COLO668 (cell line): ENCODE data around the gene TMEM108.

Experiments used
- DNase-seq: peaks from one replicate; lab custom pipeline; 2025; ENCODE audit not compliant: unreplicated experiment; lab: John Stamatoyannopoulos, UW

Gene TMEM108

DNA sequence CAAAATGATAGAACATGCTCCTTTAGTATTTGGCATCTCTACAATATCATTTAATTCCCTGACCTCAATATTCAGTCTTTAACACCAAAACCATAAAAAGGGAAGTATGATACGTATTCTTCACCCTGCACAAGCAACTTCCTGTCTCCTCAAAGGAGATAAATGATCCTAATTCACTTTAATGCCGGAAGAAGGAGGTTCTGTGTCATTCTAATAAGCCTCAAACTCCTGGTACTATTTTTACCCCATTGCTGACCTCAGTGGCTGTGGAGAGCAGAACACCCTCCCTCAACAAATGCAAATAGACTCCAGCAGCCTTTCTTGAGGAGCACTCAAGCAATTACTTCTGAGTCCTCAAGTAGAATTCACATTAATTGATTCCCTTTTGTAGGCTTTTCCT is 173.3 kb downstream of the TMEM108 start:
- no peak for DNase-seq

DNA sequence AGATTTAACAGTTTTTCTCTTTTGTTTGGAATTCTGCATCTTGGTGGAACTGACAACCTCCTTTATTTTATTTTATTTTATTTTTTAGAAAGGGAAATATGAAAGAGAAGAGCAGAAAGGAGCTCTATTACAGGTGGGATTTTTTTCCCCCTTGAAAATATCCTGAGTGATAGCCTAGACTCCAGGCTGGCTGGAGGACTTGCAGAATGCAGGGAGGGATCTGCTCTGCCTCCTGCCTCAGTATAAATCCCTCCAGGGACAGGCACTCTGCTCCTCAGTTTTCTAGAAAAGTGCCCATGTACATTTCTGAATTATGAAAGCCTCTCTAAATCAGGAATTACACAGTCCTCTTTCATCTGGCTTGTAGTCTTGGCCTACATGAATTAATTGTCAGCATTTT is 173.7 kb downstream of the TMEM108 start:
- DNase-seq = no peak

DNA sequence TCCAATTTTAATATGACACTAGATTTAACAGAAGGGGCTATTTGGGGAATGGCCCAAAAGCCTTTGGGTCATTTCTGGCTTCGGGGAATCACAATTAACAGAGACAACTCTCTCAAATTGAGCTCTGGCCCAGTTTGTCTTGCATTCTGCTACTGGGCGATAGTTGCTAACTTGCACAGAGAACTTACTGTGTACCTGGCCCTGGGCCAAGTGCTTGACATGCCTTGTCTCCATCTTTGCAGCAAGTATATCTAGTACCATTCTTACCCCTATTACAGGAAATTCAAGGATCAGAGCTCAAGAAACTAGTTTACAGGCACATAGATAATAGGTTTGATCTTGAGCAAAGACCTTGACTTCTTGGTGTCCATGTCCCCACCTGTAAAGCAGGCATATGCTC is 175.7 kb downstream of the TMEM108 start:
- DNase-seq = no peak

DNA sequence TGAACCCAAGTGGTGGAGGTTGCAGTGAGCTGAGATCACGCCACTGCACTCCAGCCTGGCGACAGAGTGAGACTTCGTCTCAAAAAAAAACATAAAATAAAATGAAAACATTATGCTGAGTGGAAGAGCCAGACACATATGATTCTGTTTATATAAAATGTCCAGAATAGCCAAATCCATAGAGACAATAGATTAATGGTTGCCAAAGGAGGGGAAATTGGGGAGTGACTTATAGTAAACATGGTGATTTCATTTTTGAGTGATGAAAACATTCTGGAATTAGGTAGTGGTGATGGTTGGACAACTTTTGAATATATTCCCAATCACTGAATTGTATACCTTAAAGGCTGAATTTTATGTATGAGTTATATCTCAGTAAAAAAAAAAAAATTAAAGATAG is 189.6 kb downstream of the TMEM108 start:
- no peak for DNase-seq

DNA sequence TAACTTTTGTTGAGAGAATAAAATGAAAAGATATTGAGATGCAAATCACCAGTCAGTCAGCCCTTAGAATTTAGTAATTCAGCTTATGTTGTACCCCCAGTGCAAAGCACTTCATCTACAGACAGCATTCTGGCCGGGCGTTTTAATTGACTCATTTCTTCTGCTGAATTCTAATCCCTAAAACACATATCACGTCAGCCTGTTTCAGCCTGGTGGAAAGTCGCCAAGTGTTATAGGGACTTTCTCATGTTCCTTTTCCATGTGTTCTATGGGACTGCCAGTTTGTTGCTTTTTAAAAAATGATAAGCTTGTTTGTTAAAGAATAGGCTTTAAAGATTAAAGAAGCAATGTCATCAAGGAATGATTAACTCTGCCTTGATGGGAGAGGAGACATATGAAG is 192.0 kb downstream of the TMEM108 start:
- DNase-seq = no peak

DNA sequence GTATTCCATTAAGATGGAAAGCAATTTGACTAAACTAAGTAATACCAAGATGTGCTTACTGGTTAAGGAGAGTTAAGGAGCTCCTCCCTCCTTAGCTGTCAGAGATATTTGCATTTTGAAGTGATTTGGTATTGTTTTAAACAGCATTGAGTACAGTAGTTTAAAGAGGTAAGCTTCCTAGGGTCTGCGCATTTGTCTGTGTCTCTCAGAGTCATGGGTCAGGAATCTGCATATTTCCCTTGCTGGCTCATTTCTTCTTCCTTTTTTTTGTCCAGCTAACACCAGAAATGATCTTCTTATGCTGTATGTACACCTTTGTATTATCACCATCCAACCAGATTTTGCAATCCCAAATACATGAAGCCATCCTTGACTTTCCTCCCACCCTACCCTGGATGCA is 198.7 kb downstream of the TMEM108 start:
- DNase-seq = no peak

DNA sequence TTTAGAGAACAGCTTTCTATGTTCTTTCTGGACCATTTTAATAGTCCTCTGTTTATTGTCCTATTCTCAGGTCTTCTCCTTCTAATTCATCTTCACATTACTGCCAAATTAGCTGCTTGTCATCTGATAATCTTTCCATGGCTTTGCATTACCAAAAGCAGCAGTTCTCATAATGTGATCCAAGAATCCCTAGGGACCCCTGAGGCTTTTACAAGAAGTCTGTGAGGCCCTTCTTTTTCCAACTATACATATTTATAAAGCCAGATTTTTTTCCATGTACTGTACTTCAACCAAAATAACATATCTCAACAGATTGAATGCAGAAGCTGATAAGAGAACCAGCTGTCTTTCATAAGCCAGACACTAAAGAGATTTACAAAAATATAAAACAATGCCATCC is 199.2 kb downstream of the TMEM108 start:
- no peak for DNase-seq

DNA sequence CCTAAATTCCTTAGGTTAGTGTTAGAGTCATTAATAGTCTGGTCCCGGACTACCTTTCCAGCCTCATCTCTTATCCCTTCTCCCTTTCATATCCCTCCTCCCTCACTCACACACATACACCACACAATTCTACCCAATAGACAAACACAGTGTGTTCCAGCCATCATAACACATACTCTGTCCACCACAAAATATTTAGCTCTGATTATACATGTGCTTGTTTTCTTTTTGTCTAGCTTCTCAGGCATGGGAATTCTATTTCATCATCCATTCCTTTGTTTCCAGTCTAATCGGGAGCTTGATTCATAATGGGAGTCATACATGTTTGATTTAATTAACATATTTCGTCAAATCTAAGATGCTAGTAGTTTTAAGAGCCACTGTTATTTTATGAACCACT is 199.8 kb downstream of the TMEM108 start:
- no peak for DNase-seq

DNA sequence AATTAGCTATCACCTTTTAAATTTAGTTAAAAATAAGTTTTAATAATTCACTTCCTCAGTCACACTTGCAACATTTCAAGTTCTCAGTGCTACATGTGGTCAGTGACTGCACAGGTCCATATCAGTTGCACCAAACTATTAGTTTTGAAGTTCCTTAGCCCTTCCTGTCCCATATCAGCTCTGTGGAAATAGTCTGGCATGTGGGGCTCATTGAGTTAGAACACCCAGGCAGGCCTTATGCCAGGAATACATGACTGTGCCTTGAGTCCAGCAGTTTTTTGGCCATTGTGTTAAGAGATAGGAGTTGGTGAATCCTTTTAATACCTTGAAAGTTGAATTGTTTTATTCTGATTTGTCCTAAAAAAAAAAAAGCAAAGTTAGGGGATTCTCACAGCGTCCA is 207.9 kb downstream of the TMEM108 start:
- DNase-seq = no peak

DNA sequence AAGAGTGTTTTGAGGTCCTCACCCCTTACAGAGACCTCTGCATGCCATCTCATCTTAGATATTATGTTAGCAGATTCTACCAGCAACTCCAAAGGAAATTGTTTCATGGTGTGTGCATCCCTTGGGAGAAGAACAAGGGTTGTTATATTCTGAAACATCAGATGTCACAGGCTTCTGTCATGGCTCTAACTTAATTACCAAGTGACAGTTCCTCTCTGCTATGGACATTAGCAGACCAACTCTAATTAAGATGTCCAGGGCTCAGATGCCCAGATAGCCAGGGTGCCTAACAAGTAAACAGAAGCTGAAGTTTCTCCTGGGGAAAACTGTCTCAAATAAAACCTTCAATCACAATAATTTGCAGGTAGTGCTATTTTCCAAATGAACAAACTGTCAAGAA is 208.6 kb downstream of the TMEM108 start:
- DNase-seq = no peak

DNA sequence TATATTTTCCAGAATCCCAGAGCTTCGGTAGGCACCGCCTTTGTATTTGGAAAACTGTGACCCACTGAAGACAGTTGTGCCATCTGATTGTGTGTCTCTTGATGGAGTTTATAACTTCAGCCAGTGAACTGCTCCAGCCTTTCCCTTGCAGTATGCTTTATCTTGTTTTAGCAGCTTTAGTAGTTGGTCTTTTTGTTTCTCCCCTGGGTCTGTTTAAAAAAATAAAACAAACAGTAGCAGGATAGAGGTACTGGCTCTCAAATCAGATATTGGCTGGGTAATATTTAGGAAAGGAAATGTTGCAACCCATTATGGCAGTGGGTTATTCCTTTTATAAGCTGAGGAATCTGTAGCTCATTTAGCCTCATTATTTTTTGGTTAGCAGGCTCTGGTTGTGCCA is 210.2 kb downstream of the TMEM108 start:
- DNase-seq = no peak

DNA sequence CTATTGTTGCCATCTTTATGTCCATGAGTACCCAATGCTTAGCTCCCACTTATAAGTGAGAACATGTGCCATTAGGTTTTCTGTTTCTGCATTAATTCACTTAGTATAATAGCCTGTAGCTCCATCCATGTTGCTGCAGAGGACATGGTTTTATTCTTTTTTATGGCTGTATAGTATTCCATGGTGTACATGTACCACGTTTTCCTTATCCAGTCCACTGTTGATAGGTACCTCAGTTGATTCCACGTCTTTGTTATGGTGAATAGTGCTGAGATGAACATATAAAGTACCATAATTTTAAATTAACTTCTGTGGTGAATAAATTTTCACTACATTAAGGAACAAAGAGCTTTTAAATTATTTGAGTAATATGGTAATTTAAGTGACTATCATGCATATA is 211.3 kb downstream of the TMEM108 start:
- DNase-seq = no peak

DNA sequence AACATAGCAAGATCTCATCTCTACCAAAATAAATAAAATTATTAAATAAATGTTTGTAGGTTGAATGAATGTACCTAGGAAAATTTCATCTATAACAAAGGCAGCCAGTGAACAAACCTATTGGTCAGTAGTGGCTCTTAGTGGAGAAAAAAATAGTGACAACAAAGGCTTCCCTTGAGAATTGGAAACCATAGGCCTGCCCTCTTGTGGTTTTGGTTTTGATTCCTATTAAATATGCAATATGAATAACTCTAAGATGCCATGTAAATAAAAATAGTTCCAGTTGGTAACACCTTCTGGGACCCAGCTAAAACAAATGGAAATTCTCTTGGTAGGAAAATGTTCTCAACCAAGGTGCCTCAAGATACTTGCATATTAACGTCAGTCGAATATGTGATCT is 216.0 kb downstream of the TMEM108 start:
- no peak for DNase-seq

DNA sequence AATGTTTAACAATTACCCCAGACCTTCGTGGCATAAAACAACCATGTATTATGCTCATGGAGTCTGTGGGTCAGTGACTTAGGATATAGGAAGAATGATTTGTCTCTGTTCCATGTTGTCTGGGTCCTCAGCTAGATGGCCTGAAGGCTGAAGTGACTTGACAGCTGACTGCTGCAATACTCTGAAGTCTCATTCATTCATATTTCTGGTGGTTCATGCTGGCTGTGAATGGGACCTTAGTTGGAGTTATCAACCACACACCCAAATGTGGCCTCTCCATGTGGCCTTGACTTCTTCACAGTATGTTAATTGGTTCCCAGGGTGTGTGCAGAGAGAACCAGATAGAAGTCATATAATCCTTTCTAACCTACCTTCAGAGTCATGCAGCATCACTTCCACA is 216.5 kb downstream of the TMEM108 start:
- no peak for DNase-seq

DNA sequence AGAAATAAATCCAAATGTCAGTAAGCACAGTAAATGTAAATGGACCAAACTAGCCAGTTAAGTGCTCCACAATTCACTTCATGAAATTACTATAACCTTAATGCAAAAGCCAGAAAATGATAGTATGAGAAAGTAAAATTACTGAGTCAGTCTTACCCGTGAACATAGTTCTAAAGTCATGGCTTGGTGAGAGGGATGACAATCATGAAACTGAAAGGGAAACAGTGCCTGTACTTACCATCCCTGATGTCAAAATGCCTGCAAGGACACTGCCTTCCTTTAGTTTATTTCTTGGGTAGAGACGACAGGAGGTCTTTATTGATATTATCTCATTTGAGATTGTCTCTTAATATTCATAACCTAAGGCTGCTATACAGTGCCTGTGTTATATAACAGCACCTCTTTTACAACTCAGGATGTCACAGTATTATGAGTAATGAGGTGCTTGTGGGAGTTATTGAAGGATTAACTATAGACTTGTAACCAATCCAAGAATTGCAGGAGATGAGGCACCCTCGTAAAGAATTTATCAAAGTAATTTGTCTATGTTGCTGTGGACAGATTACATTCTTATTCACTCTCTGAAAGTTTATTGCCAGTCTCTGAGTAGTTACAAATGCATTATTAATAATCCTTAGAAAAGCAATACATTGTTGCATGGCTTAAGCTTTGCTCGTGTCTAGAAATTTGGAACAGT is 218.7 kb downstream of the TMEM108 start:
- no peak for DNase-seq

DNA sequence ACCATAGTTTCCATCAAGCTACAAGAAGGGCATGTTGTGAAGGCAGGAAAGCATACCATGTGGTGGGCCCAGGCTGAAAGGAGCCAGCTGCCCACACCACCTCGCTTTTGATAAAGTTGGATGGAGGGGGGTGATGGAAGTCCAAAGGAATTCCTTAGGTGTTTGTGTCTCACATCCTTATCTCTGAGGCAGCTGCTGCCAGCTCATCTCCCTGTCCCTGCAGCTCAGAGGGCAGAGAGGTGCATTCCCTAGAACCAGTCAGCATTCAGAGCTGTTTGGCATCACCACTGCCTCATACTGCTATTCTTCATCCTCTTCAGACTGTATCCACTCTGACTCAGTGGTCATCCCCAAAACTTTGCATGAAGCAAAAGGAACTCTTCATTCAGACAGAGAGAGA is 220.2 kb downstream of the TMEM108 start:
- DNase-seq = no peak

DNA sequence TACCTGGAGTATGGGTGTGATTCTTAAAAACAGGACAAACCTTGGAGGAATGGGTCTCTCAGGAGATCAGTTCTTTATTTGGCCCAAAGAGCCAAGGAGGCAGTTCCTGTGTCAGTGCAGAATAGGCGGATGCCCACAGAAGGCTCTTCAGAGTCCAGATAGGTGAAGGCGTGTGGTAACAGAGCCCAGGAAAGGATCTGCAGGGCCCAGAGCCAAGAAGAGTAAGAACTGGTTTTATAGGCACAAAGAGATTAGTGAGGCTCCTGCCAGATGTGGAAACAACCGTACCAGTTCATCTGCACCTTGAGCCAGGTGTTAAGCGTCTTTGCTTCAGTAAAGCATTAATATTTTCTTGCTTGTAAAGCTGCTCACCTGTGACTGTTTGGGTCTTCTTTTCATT is 221.6 kb downstream of the TMEM108 start:
- DNase-seq = no peak

DNA sequence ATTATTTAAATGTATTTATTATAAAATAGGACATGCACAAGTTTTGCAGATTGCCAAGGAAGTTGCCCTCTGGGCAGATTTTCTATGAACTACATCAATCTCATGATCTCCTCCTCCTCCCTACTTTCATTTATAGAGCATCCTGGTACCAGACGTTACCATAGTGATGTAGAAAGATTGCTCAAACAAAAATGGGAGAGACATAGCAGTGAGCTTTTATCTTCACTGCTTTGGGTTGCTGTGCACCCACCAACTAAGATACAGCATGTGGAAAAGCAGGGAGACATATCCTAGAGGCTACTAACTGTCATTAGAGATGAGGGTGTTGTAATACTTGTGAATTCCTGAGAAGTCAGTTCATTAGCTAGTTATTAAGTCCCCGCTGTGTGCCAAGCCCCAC is 224.1 kb downstream of the TMEM108 start:
- DNase-seq = no peak

DNA sequence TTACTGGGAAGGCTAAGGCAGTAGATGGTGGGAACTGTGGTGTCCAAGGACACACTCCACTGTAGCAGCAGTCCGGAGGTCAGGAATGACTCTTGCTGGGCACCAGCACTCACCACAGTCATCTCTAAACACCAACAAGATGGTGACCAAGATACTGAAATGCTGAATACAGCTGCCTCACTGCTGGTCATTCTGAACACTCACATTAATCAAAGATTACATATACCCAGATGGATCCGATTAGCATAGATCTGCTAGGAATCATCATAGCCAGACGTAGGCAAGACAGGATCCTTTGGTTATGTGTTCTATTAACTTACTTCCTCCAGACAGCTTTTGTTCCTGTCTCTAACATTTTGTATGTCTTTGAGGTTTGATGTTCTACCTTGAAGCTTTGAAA is 226.7 kb downstream of the TMEM108 start:
- no peak for DNase-seq

DNA sequence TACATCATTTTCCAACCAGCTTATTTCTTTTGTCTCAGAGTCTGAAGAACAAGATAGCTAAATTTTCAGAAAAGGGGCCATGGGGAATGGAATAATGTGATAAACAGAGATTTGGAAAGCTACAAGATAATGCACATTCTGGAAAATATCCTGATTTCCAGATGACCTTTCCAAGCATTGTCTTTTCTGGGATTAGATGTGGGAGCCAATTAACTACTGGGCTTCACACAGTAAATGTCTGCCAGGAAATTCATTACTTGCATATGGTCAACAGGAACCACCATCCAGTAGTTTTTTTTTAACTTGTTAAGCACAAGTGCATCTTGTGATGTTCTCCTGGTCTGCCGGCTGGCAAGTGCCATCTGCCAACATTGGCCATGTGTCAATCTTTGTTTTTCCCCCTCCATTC is 230.5 kb downstream of the TMEM108 start:
- DNase-seq = no peak

DNA sequence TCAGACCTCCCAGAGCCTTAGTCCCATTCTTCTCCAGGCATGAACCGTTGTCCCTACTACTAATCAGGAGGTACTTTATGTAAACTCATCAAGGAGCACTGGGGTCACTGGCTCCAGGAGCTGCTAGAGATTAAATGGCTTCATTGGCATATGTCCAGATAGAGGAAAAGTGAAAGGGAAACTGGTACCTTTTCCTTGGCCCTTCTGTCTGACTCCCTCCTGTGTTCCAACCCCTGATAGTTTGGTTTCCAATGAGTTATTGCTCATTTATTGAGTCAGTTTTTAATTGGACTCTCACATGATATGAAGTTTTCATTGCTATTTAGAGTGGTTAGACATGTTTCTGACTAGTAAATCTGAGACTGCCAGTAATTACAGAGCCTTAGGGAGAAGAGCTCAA is 231.2 kb downstream of the TMEM108 start:
- DNase-seq = no peak

DNA sequence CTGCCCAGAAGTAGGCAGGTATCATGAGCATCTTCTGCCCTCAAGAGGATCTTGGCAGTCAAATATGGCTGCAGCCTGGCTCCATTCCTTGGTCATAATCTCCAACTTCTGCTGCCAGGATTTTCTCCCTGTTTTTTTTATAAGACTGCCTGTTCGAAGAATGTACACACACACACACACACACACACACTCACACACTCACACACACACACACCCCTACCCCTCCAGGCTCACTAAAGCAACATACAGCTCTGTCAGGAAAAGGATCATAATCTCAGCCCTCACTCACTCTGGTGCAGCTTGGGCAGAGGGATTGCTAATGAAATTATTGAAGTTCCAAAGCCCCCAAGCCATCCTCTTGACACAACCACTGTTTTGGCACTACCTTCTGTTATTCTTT is 232.4 kb downstream of the TMEM108 start:
- no peak for DNase-seq

DNA sequence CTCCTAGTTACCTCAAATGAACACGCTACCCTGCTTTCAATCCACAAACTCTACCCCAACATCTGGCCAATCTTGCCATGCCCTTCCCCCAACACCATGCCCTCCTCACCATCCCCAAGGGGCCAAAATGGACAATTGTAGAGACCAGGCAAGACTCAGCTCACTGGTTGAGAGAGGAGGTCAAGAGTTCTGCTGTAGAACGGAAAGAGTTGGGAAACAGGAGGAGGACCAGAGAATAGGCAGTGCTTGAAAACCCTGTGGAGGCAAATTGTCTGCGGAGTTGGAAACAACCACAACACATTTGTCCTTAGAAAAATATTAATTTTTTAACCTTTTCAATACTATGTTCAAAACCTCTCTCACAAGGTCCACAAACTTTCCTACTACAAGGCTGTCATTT is 232.9 kb downstream of the TMEM108 start:
- no peak for DNase-seq

DNA sequence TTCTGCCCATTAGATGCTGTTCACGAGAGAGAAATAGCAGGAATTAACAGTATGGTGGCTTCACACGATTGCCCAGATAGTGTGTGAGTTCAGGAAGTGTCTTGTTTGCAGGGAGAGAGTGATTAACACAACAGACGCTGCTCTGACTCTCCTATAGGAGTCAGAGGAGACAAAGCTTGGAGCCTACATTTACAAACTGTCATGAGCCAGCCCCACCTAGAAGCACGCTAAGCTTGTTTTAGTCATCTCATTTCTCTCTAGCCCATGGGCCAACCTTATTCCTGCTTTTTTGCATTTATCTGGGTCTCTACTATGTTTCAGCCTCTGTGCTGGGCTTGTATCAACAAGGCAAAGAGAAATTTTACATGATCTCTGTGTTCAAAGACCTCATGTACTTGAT is 233.3 kb downstream of the TMEM108 start:
- DNase-seq = no peak
